HepG2 (cell line): ENCODE results near the gene ACE. TPM values are rescaled to one million over a fixed set of nuclear protein-coding genes. Genes with fewer than 3 reads are reported as not detected.

Experiments used
- ARNT ChIP-seq: fragments of 450-650 bp; IDR thresholded peaks from 2 replicates; pipeline ENCODE4 v1.6.1; 2017
- BRCA1 ChIP-seq: sonication (generic); formaldehyde crosslinking; IDR thresholded peaks from 2 replicates; pipeline ENCODE4 v1.4.0; 2020; ENCODE audit warnings: missing genetic modification reagents
- CBX2 ChIP-seq, 2 experiments: fragments of 200-600 bp in 1 of 2; sonication (generic); formaldehyde crosslinking in 1 of 2; IDR thresholded peaks; 2 replicates each; pipeline versions ENCODE4 v1.7.0 to v1.8.1; 2018 to 2022; ENCODE audit warnings: low read depth in 2 of 2, low read length in 1 of 2, mild to moderate bottlenecking in 1 of 2, missing genetic modification reagents in 1 of 2
- FOXO1 ChIP-seq: sonication (generic); formaldehyde crosslinking; IDR thresholded peaks from 2 replicates; pipeline ENCODE4 v1.4.0; 2020; ENCODE audit warnings: missing genetic modification reagents
- MATR3 ChIP-seq: sonication (generic); formaldehyde crosslinking; IDR thresholded peaks from 2 replicates; pipeline ENCODE4 v1.4.0; 2020; ENCODE audit warnings: missing genetic modification reagents
- MED13 ChIP-seq: sonication (generic); formaldehyde crosslinking; IDR thresholded peaks from 2 replicates; pipeline ENCODE4 v1.5.0; 2020; ENCODE audit warnings: missing genetic modification reagents
- MEF2D ChIP-seq: sonication (generic); formaldehyde crosslinking; IDR thresholded peaks from 2 replicates; pipeline ENCODE4 v1.5.1; 2020; ENCODE audit warnings: mild to moderate bottlenecking, missing genetic modification reagents
- MEIS1 ChIP-seq: sonication (generic); formaldehyde crosslinking; IDR thresholded peaks from 2 replicates; pipeline ENCODE4 v1.9.0; 2021; ENCODE audit warnings: mild to moderate bottlenecking, missing genetic modification reagents, moderate library complexity, borderline replicate concordance
- NCOA1 ChIP-seq: sonication (generic); formaldehyde crosslinking; IDR thresholded peaks from 2 replicates; pipeline ENCODE4 v1.9.0; 2021; ENCODE audit warnings: missing genetic modification reagents
- NONO ChIP-seq, 2 experiments: fragments of 450-650 bp in 1 of 2; sonication (generic) in 1 of 2; formaldehyde crosslinking in 1 of 2; IDR thresholded peaks in 1 of 2; conservative IDR thresholded peaks in 1 of 2; 2 replicates each; pipeline versions ENCODE4 v1.6.1 to v1.8.0; 2017 to 2022; ENCODE audit warnings: mild to moderate bottlenecking in 1 of 2, missing genetic modification reagents in 1 of 2, moderate library complexity in 1 of 2
- PAX8 ChIP-seq: sonication (generic); formaldehyde crosslinking; IDR thresholded peaks from 2 replicates; pipeline ENCODE4 v1.8.0; 2022; ENCODE audit warnings: mild to moderate bottlenecking, missing genetic modification reagents, borderline replicate concordance
- RARA ChIP-seq: IDR thresholded peaks from 2 replicates; pipeline ENCODE4 v1.6.1; 2016; ENCODE audit warnings: missing genetic modification reagents, missing compliant biosample characterization
- SOX13 ChIP-seq, 3 experiments: fragments of 450-650 bp in 1 of 3; sonication (generic) in 1 of 3; formaldehyde crosslinking in 1 of 3; IDR thresholded peaks in 2 of 3; conservative IDR thresholded peaks in 1 of 3; 2 replicates each; pipeline versions ENCODE4 v1.5.0 to v1.6.1; 2016 to 2020; ENCODE audit warnings: antibody characterized with exemption in 1 of 3, mild to moderate bottlenecking in 1 of 3, missing compliant biosample characterization in 1 of 3, missing genetic modification reagents in 1 of 3, moderate library complexity in 1 of 3
- SOX6 ChIP-seq, 2 experiments: fragments of 450-650 bp in 1 of 2; sonication (generic) in 1 of 2; formaldehyde crosslinking in 1 of 2; IDR thresholded peaks; 2 replicates each; pipeline versions ENCODE4 v1.4.0 to v1.6.1; 2017 to 2020; ENCODE audit warnings: antibody characterized with exemption in 1 of 2, mild to moderate bottlenecking in 1 of 2, missing genetic modification reagents in 1 of 2
- SP5 ChIP-seq: IDR thresholded peaks from 2 replicates; pipeline ENCODE4 v1.6.1; 2016; ENCODE audit warnings: low read depth, borderline replicate concordance
- SYNCRIP ChIP-seq: fragments of 200-400 bp; formaldehyde crosslinking; IDR thresholded peaks from 2 replicates; pipeline ENCODE4 v1.6.1; 2018; ENCODE audit warnings: mild to moderate bottlenecking, low read depth, low read length; ENCODE audit not compliant: insufficient read depth
- TP53 ChIP-seq: sonication (generic); formaldehyde crosslinking; conservative IDR thresholded peaks from 2 replicates; pipeline ENCODE4 v1.4.0; 2020; ENCODE audit warnings: missing genetic modification reagents
- ZKSCAN1 ChIP-seq: fragments of 150-350 bp; IDR thresholded peaks from 2 replicates; pipeline ENCODE4 v1.6.1; 2014; ENCODE audit warnings: low read length
- ZNF333 ChIP-seq: sonication (generic); formaldehyde crosslinking; IDR thresholded peaks from 2 replicates; pipeline ENCODE4 v1.4.0; 2020; ENCODE audit warnings: mild to moderate bottlenecking, missing genetic modification reagents, borderline replicate concordance
- ZNF788 ChIP-seq: sonication (generic); formaldehyde crosslinking; IDR thresholded peaks from 2 replicates; pipeline ENCODE4 v1.5.0; 2020; ENCODE audit warnings: mild to moderate bottlenecking, missing genetic modification reagents, borderline replicate concordance
- ZNF878 ChIP-seq: sonication (generic); formaldehyde crosslinking; IDR thresholded peaks from 2 replicates; pipeline ENCODE4 v1.8.1; 2023; ENCODE audit warnings: mild to moderate bottlenecking, missing genetic modification reagents, moderate library complexity
- ZSCAN31 ChIP-seq: sonication (generic); formaldehyde crosslinking; IDR thresholded peaks from 2 replicates; pipeline ENCODE4 v1.5.0; 2020; ENCODE audit warnings: low read depth, mild to moderate bottlenecking, missing genetic modification reagents
- polyA plus RNA-seq, 8 experiments: library from polyadenylated mRNA; depleted of rRNA in 3 of 8; stranded (reverse) in 7 of 8; unstranded in 1 of 8; fragments of >200 nt; fragmentation: Illumina TruSeq in 4 of 8; extraction: Trizol in 4 of 8; gene quantifications; 2 replicates each; pipeline versions ENCODE4 v1.2.1 to v1.2.3, GENCODE V29; 2011 to 2016; ENCODE audit warnings: low read depth in 4 of 8, missing spikeins in 1 of 8, mixed read lengths in 1 of 8; ENCODE audit not compliant: insufficient read depth in 1 of 8
- total RNA-seq, 5 experiments: library from RNA; depleted of rRNA; stranded (reverse); fragments of >200 nt; fragmentation: Illumina TruSeq; extraction: Trizol; gene quantifications; 2 replicates each; pipeline ENCODE4 v1.2.3, GENCODE V29; 2016; ENCODE audit warnings: low read depth in 1 of 5
- TF ChIP-seq, protein P1 (sequence below): IDR thresholded peaks from 2 replicates; pipeline ENCODE4 v1.6.1; 2016; ENCODE audit warnings: control low read depth
- TF ChIP-seq, protein P2 (sequence below), 2 experiments: fragments of 450-650 bp in 1 of 2; sonication (generic) in 1 of 2; formaldehyde crosslinking; IDR thresholded peaks; 2 replicates each; pipeline versions ENCODE4 v1.5.0 to v1.8.0; 2020 to 2022; ENCODE audit warnings: mild to moderate bottlenecking in 1 of 2, missing genetic modification reagents in 1 of 2
- TF ChIP-seq, protein P3 (sequence below): sonication (generic); formaldehyde crosslinking; IDR thresholded peaks from 2 replicates; pipeline ENCODE4 v1.5.0; 2020; ENCODE audit warnings: mild to moderate bottlenecking, missing genetic modification reagents

Gene ACE
- total and polyA plus RNA-seq, 2 of the 13 experiments (the other 11 are each of a cell fraction or from before 2014, with no cell fraction given): 0.08 to 0.13 TPM

- TF ChIP-seq, protein P1, sequence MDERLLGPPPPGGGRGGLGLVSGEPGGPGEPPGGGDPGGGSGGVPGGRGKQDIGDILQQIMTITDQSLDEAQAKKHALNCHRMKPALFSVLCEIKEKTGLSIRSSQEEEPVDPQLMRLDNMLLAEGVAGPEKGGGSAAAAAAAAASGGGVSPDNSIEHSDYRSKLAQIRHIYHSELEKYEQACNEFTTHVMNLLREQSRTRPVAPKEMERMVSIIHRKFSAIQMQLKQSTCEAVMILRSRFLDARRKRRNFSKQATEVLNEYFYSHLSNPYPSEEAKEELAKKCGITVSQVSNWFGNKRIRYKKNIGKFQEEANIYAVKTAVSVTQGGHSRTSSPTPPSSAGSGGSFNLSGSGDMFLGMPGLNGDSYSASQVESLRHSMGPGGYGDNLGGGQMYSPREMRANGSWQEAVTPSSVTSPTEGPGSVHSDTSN (CRISPR knock-in tag): no peak
- TF ChIP-seq MED13 (CRISPR knock-in tag) (no peak), ZNF878 (no peak), PAX8 (no peak), NCOA1 (CRISPR knock-in tag) (no peak), SP5 (CRISPR knock-in tag) (peak; percentile 96), FOXO1 (CRISPR knock-in tag) (peak; percentile 49; the same call in 1 of the 2 replicates), ZSCAN31 (CRISPR knock-in tag) (no peak), MEF2D (CRISPR knock-in tag) (no peak), ZNF333 (no peak), ARNT (no peak), ZKSCAN1 (no peak), SYNCRIP (no peak), MATR3 (CRISPR knock-in tag) (no peak), SOX13 (IDR thresholded peaks at IDR 0.05) (no peak), SOX13 (CRISPR knock-in tag; conservative IDR thresholded peaks at IDR 0.05 in 1 of 2, IDR thresholded peaks at IDR 0.05 in 1 of 2) (peak in 1 of 2 experiments; percentile 77; a peak in 2 of 4 replicates), CBX2 (IDR thresholded peaks at IDR 0.05; ENCODE audit: low read depth, low read length) (no peak), CBX2 (CRISPR knock-in tag; IDR thresholded peaks at IDR 0.05; ENCODE audit: low read depth) (no peak), NONO (IDR thresholded peaks at IDR 0.05) (no peak), NONO (CRISPR knock-in tag; conservative IDR thresholded peaks at IDR 0.05) (peak; percentile 46; the same call in 1 of the 2 replicates), RARA (CRISPR knock-in tag) (peak; percentile 31; the same call in 1 of the 2 replicates), TP53 (CRISPR knock-in tag) (no peak), ZNF788 (CRISPR knock-in tag) (no peak), BRCA1 (no peak), SOX6 (IDR thresholded peaks at IDR 0.05) (no peak), SOX6 (CRISPR knock-in tag; IDR thresholded peaks at IDR 0.05) (peak; percentile 81), MEIS1 (CRISPR knock-in tag) (0 out of 2 replicates have a peak, but pooled peaks have one; percentile 19)
- TF ChIP-seq, protein P2, sequence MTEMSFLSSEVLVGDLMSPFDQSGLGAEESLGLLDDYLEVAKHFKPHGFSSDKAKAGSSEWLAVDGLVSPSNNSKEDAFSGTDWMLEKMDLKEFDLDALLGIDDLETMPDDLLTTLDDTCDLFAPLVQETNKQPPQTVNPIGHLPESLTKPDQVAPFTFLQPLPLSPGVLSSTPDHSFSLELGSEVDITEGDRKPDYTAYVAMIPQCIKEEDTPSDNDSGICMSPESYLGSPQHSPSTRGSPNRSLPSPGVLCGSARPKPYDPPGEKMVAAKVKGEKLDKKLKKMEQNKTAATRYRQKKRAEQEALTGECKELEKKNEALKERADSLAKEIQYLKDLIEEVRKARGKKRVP (CRISPR knock-in tag; IDR thresholded peaks at IDR 0.05): peak in 1 of 2 experiments; percentile 72; a peak in 1 of 4 replicates
- TF ChIP-seq, protein P3, sequence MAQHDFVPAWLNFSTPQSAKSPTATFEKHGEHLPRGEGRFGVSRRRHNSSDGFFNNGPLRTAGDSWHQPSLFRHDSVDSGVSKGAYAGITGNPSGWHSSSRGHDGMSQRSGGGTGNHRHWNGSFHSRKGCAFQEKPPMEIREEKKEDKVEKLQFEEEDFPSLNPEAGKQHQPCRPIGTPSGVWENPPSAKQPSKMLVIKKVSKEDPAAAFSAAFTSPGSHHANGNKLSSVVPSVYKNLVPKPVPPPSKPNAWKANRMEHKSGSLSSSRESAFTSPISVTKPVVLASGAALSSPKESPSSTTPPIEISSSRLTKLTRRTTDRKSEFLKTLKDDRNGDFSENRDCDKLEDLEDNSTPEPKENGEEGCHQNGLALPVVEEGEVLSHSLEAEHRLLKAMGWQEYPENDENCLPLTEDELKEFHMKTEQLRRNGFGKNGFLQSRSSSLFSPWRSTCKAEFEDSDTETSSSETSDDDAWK (CRISPR knock-in tag): no peak
Measured at GRCh38 chr17:63431939-63432804, 44.7 kb upstream of the ACE start (continued).
